IMR-90 (cell line): ENCODE measurements around the gene KRTAP5-1. TPM values are rescaled to one million over a fixed set of nuclear protein-coding genes. Genes with fewer than 3 reads are reported as not detected.
"Not testable (repeated sequence)": the region's sequence is repeated elsewhere in the genome, so short reads cannot be mapped to it uniquely, and the experiment has no call there.

ENCODE experiments used
- ATAC-seq: fragments of 200-7000 bp; cut with Tn5 transposase; 2 replicates; pipeline ENCODE4 v1.9.1; 2020; ENCODE audit warnings: low read depth, mild to moderate bottlenecking, moderate library complexity
- Bru-seq: library from RNA; stranded (reverse); fragments of 400-500 nt; gene quantifications from one replicate; lab custom pipeline; 2021; lab: Mats Ljungman, UMichigan
- BruChase-seq, 2 experiments: library from RNA; stranded (reverse); fragments of 400-500 nt; gene quantifications; one replicate each; lab custom pipeline; 2021; lab: Mats Ljungman, UMichigan
- BruUV-seq: library from RNA; stranded (reverse); fragments of 400-500 nt; replicated peaks from 2 replicates; lab custom pipeline; 2021; lab: Mats Ljungman, UMichigan
- CTCF ChIA-PET: fragments of 300-600 bp; formaldehyde crosslinking; extraction: SDS; loops from one replicate; lab custom pipeline; 2021; ENCODE audit warnings: antibody characterized with exemption; lab: Yijun Ruan, JAX
- POLR2A ChIA-PET: fragments of 300-600 bp; sonication (Branson Sonifier 250); formaldehyde crosslinking; loops from one replicate; lab custom pipeline; 2022; ENCODE audit warnings: antibody characterized with exemption; ENCODE audit not compliant: unreplicated experiment; lab: Charles Lee
- DNase-seq: peaks from one replicate; pipeline ENCODE4 v3.0.0; 2013
- H2AFZ ChIP-seq: replicated peaks from 2 replicates; pipeline ENCODE3; 2013; ENCODE audit warnings: low read length, mild to moderate bottlenecking; ENCODE audit not compliant: poor library complexity
- H2AK5ac ChIP-seq: 2 replicates; pipeline ENCODE4 v1.6.1; 2013; ENCODE audit warnings: low read depth, low read length, inconsistent platforms
- H2AK9ac ChIP-seq: replicated peaks from 2 replicates; pipeline ENCODE3; 2013; ENCODE audit warnings: mild to moderate bottlenecking, low read depth, low read length, moderate library complexity; ENCODE audit not compliant: poor library complexity
- H2BK120ac ChIP-seq: 2 replicates; pipeline ENCODE4 v1.6.1; 2013; ENCODE audit warnings: low read depth, low read length, inconsistent platforms
- H2BK15ac ChIP-seq: 3 replicates; pipeline ENCODE4 v1.6.1; 2013; ENCODE audit warnings: low read depth, low read length, inconsistent platforms
- H2BK20ac ChIP-seq: 2 replicates; pipeline ENCODE4 v1.6.1; 2013; ENCODE audit warnings: low read depth, mild to moderate bottlenecking, inconsistent platforms, low read length, moderate library complexity
- H2BK5ac ChIP-seq: 2 replicates; pipeline ENCODE4 v1.6.1; 2013; ENCODE audit warnings: mild to moderate bottlenecking, low read depth, low read length, inconsistent platforms; ENCODE audit not compliant: poor library complexity, severe bottlenecking
- H3K14ac ChIP-seq: replicated peaks from 2 replicates; pipeline ENCODE4 v1.6.1; 2013; ENCODE audit warnings: low read depth, low read length, inconsistent platforms
- H3K18ac ChIP-seq: 2 replicates; pipeline ENCODE4 v1.6.1; 2013; ENCODE audit warnings: low read depth, low read length, control low read depth
- H3K23ac ChIP-seq: 2 replicates; pipeline ENCODE4 v1.6.1; 2013; ENCODE audit warnings: low read depth, low read length, inconsistent platforms
- H3K27ac ChIP-seq: 2 replicates; pipeline ENCODE4 v1.5.1; 2013; ENCODE audit warnings: mild to moderate bottlenecking, control low read depth, low read length; ENCODE audit not compliant: insufficient read depth
- H3K27me3 ChIP-seq: 2 replicates; pipeline ENCODE4 v1.6.1; 2013; ENCODE audit warnings: low read length; ENCODE audit not compliant: control insufficient read depth, insufficient read depth
- H3K36me3 ChIP-seq: 2 replicates; pipeline ENCODE4 v1.6.1; 2013; ENCODE audit warnings: low read length, mixed read lengths; ENCODE audit not compliant: control insufficient read depth, insufficient read depth
- H3K4ac ChIP-seq: 2 replicates; pipeline ENCODE4 v1.6.1; 2013; ENCODE audit warnings: low read depth, low read length, inconsistent platforms
- H3K4me1 ChIP-seq: 2 replicates; pipeline ENCODE4 v1.6.1; 2013; ENCODE audit warnings: low read length, mixed read lengths; ENCODE audit not compliant: control insufficient read depth, insufficient read depth
- H3K4me2 ChIP-seq: 2 replicates; pipeline ENCODE4 v1.6.1; 2013; ENCODE audit warnings: low read depth, mild to moderate bottlenecking, control low read depth, low read length, moderate library complexity
- H3K4me3 ChIP-seq: 2 replicates; pipeline ENCODE4 v1.5.1; 2013; ENCODE audit warnings: low read depth, mild to moderate bottlenecking, control low read depth, low read length, moderate library complexity; ENCODE audit not compliant: insufficient read depth
- H3K56ac ChIP-seq: 2 replicates; pipeline ENCODE4 v1.6.1; 2013; ENCODE audit warnings: low read length, inconsistent platforms; ENCODE audit not compliant: insufficient read depth; ENCODE audit errors: extremely low read depth
- H3K79me1 ChIP-seq, 2 experiments: 2 replicates each; pipeline ENCODE4 v1.6.1; 2013; ENCODE audit warnings: low read length in 2 of 2, inconsistent platforms in 1 of 2, low read depth in 1 of 2
- H3K9ac ChIP-seq: 2 replicates; pipeline ENCODE4 v1.6.1; 2013; ENCODE audit warnings: low read depth, low read length, control low read depth
- H3K9me1 ChIP-seq: 2 replicates; pipeline ENCODE4 v1.6.1; 2013; ENCODE audit warnings: low read length, inconsistent platforms; ENCODE audit not compliant: insufficient read depth
- H3K9me3 ChIP-seq: 2 replicates; pipeline ENCODE4 v1.6.1; 2013; ENCODE audit warnings: low read length; ENCODE audit not compliant: control insufficient read depth, insufficient read depth
- H4K20me1 ChIP-seq: 2 replicates; pipeline ENCODE4 v1.6.1; 2013; ENCODE audit warnings: low read length, inconsistent platforms; ENCODE audit not compliant: insufficient read depth
- H4K5ac ChIP-seq: 2 replicates; pipeline ENCODE4 v1.6.1; 2013; ENCODE audit warnings: mild to moderate bottlenecking, low read depth, low read length, control low read depth
- H4K8ac ChIP-seq, 2 experiments: 2 replicates each; pipeline ENCODE4 v1.6.1; 2013; ENCODE audit warnings: low read depth in 2 of 2, low read length in 2 of 2, control low read depth in 1 of 2, inconsistent platforms in 1 of 2
- H4K91ac ChIP-seq: 2 replicates; pipeline ENCODE4 v1.6.1; 2013; ENCODE audit warnings: low read depth, low read length, inconsistent platforms; ENCODE audit not compliant: insufficient read depth
- WGBS, 2 experiments: methylation state at CpG; one replicate each; pipeline versions ENCODE4 v1.1.5 to v1.1.7; 2013; ENCODE audit warnings: missing lambda C conversion rate in 2 of 2; ENCODE audit not compliant: insufficient read length in 1 of 2; ENCODE audit errors: extremely low coverage in 2 of 2; 5-methylcytosine and 5-hydroxymethylcytosine counted together
- dilution Hi-C: fragments of 300-500 bp; cut with HindIII; formaldehyde crosslinking; loops from one replicate; pipeline ENCODE4 v1.14.3; 2018; ENCODE audit warnings: low sequenced_read_pairs; ENCODE audit not compliant: unreplicated experiment
- in situ Hi-C: fragments of 300-500 bp; cut with MboI; formaldehyde crosslinking; loops from 3 replicates; pipeline ENCODE4 v1.14.3; 2019; ENCODE audit warnings: low sequenced_read_pairs, inconsistent platforms, mixed read lengths
- intact Hi-C: fragments of 100-400 bp; cut with micrococcal nuclease; formaldehyde crosslinking; loops from 2 replicates; pipeline ENCODE4 v1.10.0; 2022
- long read RNA-seq: library from polyadenylated mRNA; unstranded; transcript quantifications from one replicate; pipeline ENCODE4 v2.0.0, GENCODE V29; 2021; ENCODE audit not compliant: unreplicated experiment
- polyA plus RNA-seq, 3 experiments: library from polyadenylated mRNA; depleted of rRNA; stranded (reverse); fragments of >200 nt; gene quantifications; 2 replicates each; pipeline ENCODE4 v1.2.3, GENCODE V29; 2012; ENCODE audit warnings: low replicate concordance in 1 of 3
- total RNA-seq: library from RNA; depleted of rRNA; stranded (reverse); fragments of >200 nt; gene quantifications from 2 replicates; pipeline ENCODE4 v1.2.3, GENCODE V29; 2012; rRNA removed

Gene KRTAP5-1, protein sequence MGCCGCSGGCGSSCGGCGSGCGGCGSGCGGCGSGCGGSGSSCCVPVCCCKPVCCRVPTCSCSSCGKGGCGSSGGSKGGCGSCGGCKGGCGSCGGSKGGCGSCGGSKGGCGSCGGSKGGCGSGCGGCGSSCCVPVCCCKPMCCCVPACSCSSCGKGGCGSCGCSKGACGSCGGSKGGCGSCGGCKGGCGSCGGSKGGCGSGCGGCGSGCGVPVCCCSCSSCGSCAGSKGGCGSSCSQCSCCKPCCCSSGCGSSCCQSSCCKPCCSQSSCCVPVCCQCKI
- total RNA-seq (not detected in 2 replicates), polyA plus RNA-seq (2012; rRNA removed) (not detected in 2 replicates), Bru-seq, nascent RNA (not detected), BruChase-seq, experiment 1, labeled RNA remaining after a 6-hour chase (not detected), BruChase-seq, experiment 2, labeled RNA remaining after a 2-hour chase (not detected)
- not detected in 2 replicates for polyA plus RNA-seq (2012; cell fraction: cytosol; rRNA removed)
- not detected in 2 replicates for polyA plus RNA-seq (2012; cell fraction: nucleus; rRNA removed; ENCODE audit: low replicate concordance)
- long read RNA-seq: 0 reads

DNA sequence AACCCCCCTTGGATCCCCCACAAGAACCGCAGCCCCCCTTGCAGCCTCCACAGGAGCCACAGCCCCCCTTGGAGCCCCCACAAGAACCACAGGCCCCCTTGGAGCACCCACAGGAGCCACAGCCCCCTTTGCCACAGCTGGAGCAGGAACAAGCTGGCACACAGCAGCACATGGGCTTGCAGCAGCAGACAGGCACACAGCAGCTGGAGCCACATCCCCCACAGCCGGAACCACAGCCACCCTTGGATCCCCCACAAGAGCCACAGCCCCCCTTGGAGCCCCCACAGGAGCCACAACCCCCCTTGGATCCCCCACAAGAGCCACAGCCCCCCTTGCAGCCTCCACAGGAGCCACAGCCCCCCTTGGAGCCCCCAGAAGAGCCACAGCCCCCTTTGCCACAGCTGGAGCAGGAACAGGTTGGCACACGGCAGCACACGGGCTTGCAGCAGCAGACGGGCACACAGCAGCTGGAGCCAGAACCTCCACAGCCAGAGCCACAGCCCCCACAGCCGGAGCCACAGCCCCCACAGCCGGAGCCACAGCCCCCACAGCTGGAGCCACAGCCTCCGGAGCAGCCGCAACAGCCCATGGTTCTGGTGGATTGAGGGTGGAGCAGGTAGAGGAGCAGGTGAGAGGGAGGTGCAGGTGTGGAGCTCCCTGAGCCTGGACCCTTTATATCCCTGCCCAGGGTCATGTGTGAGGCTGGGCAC is at the start of gene KRTAP5-1:
KRTAP5-1 (minus strand) TSS at position 623 of the 710 bp plus-strand sequence; CDS start at position 589, 34 bp downstream.
- H4K91ac ChIP-seq, H3K79me1 ChIP-seq, H2BK5ac ChIP-seq, DNase-seq, H2AK5ac ChIP-seq, H3K27ac ChIP-seq, in situ Hi-C loops, H3K36me3 ChIP-seq, H2BK20ac ChIP-seq, H2AK9ac ChIP-seq, H3K9ac ChIP-seq, intact Hi-C loops, POLR2A ChIA-PET, H2BK120ac ChIP-seq, H3K4me2 ChIP-seq, H3K56ac ChIP-seq, H3K23ac ChIP-seq, H4K20me1 ChIP-seq, H3K4me1 ChIP-seq, H3K9me3 ChIP-seq, BruUV-seq, ATAC-seq, H2BK15ac ChIP-seq, H4K5ac ChIP-seq, dilution Hi-C loops, H3K14ac ChIP-seq, H3K18ac ChIP-seq, H3K4ac ChIP-seq, H4K8ac ChIP-seq, H3K9me1 ChIP-seq, H3K4me3 ChIP-seq, H2AFZ ChIP-seq: not testable (repeated sequence)
- peaks cover 30% of the 10 kb centered on the region for H3K27me3 ChIP-seq
- WGBS, 2 experiments: no CpG with 5 or more reads among the region's 9 CpGs
- CTCF ChIA-PET: interaction anchor here (0.6 to 1.9 kb wide), 2 partner anchors 10 to 95 kb away, joined by 4 read pairs; no protein-coding TSS in a partner anchor
